IMR-90 (cell line): Measurements from ENCODE around the gene PGC. TPM values are rescaled to one million over a fixed set of nuclear protein-coding genes. Genes with fewer than 3 reads are reported as not detected.

ENCODE experiments used
- ATAC-seq: fragments of 200-7000 bp; cut with Tn5 transposase; 2 replicates; pipeline ENCODE4 v1.9.1; 2020; ENCODE audit warnings: low read depth, mild to moderate bottlenecking, moderate library complexity
- BruUV-seq: library from RNA; stranded (reverse); fragments of 400-500 nt; replicated peaks from 2 replicates; lab custom pipeline; 2021; lab: Mats Ljungman, UMichigan
- CTCF ChIA-PET: fragments of 300-600 bp; formaldehyde crosslinking; extraction: SDS; loops from one replicate; lab custom pipeline; 2021; ENCODE audit warnings: antibody characterized with exemption; lab: Yijun Ruan, JAX
- POLR2A ChIA-PET: fragments of 300-600 bp; sonication (Branson Sonifier 250); formaldehyde crosslinking; loops from one replicate; lab custom pipeline; 2022; ENCODE audit warnings: antibody characterized with exemption; ENCODE audit not compliant: unreplicated experiment; lab: Charles Lee
- DNase-seq: peaks from one replicate; pipeline ENCODE4 v3.0.0; 2013
- H2AFZ ChIP-seq: replicated peaks from 2 replicates; pipeline ENCODE3; 2013; ENCODE audit warnings: low read length, mild to moderate bottlenecking; ENCODE audit not compliant: poor library complexity
- H2AK5ac ChIP-seq: 2 replicates; pipeline ENCODE4 v1.6.1; 2013; ENCODE audit warnings: low read depth, low read length, inconsistent platforms
- H2AK9ac ChIP-seq: replicated peaks from 2 replicates; pipeline ENCODE3; 2013; ENCODE audit warnings: mild to moderate bottlenecking, low read depth, low read length, moderate library complexity; ENCODE audit not compliant: poor library complexity
- H2BK120ac ChIP-seq: 2 replicates; pipeline ENCODE4 v1.6.1; 2013; ENCODE audit warnings: low read depth, low read length, inconsistent platforms
- H2BK15ac ChIP-seq: 3 replicates; pipeline ENCODE4 v1.6.1; 2013; ENCODE audit warnings: low read depth, low read length, inconsistent platforms
- H2BK20ac ChIP-seq: 2 replicates; pipeline ENCODE4 v1.6.1; 2013; ENCODE audit warnings: low read depth, mild to moderate bottlenecking, inconsistent platforms, low read length, moderate library complexity
- H2BK5ac ChIP-seq: 2 replicates; pipeline ENCODE4 v1.6.1; 2013; ENCODE audit warnings: mild to moderate bottlenecking, low read depth, low read length, inconsistent platforms; ENCODE audit not compliant: poor library complexity, severe bottlenecking
- H3K14ac ChIP-seq: replicated peaks from 2 replicates; pipeline ENCODE4 v1.6.1; 2013; ENCODE audit warnings: low read depth, low read length, inconsistent platforms
- H3K18ac ChIP-seq: 2 replicates; pipeline ENCODE4 v1.6.1; 2013; ENCODE audit warnings: low read depth, low read length, control low read depth
- H3K23ac ChIP-seq: 2 replicates; pipeline ENCODE4 v1.6.1; 2013; ENCODE audit warnings: low read depth, low read length, inconsistent platforms
- H3K27ac ChIP-seq: 2 replicates; pipeline ENCODE4 v1.5.1; 2013; ENCODE audit warnings: mild to moderate bottlenecking, control low read depth, low read length; ENCODE audit not compliant: insufficient read depth
- H3K27me3 ChIP-seq: 2 replicates; pipeline ENCODE4 v1.6.1; 2013; ENCODE audit warnings: low read length; ENCODE audit not compliant: control insufficient read depth, insufficient read depth
- H3K36me3 ChIP-seq: 2 replicates; pipeline ENCODE4 v1.6.1; 2013; ENCODE audit warnings: low read length, mixed read lengths; ENCODE audit not compliant: control insufficient read depth, insufficient read depth
- H3K4ac ChIP-seq: 2 replicates; pipeline ENCODE4 v1.6.1; 2013; ENCODE audit warnings: low read depth, low read length, inconsistent platforms
- H3K4me1 ChIP-seq: 2 replicates; pipeline ENCODE4 v1.6.1; 2013; ENCODE audit warnings: low read length, mixed read lengths; ENCODE audit not compliant: control insufficient read depth, insufficient read depth
- H3K4me2 ChIP-seq: 2 replicates; pipeline ENCODE4 v1.6.1; 2013; ENCODE audit warnings: low read depth, mild to moderate bottlenecking, control low read depth, low read length, moderate library complexity
- H3K4me3 ChIP-seq: 2 replicates; pipeline ENCODE4 v1.5.1; 2013; ENCODE audit warnings: low read depth, mild to moderate bottlenecking, control low read depth, low read length, moderate library complexity; ENCODE audit not compliant: insufficient read depth
- H3K56ac ChIP-seq: 2 replicates; pipeline ENCODE4 v1.6.1; 2013; ENCODE audit warnings: low read length, inconsistent platforms; ENCODE audit not compliant: insufficient read depth; ENCODE audit errors: extremely low read depth
- H3K79me1 ChIP-seq, 2 experiments: 2 replicates each; pipeline ENCODE4 v1.6.1; 2013; ENCODE audit warnings: low read length in 2 of 2, inconsistent platforms in 1 of 2, low read depth in 1 of 2
- H3K9ac ChIP-seq: 2 replicates; pipeline ENCODE4 v1.6.1; 2013; ENCODE audit warnings: low read depth, low read length, control low read depth
- H3K9me1 ChIP-seq: 2 replicates; pipeline ENCODE4 v1.6.1; 2013; ENCODE audit warnings: low read length, inconsistent platforms; ENCODE audit not compliant: insufficient read depth
- H3K9me3 ChIP-seq: 2 replicates; pipeline ENCODE4 v1.6.1; 2013; ENCODE audit warnings: low read length; ENCODE audit not compliant: control insufficient read depth, insufficient read depth
- H4K20me1 ChIP-seq: 2 replicates; pipeline ENCODE4 v1.6.1; 2013; ENCODE audit warnings: low read length, inconsistent platforms; ENCODE audit not compliant: insufficient read depth
- H4K5ac ChIP-seq: 2 replicates; pipeline ENCODE4 v1.6.1; 2013; ENCODE audit warnings: mild to moderate bottlenecking, low read depth, low read length, control low read depth
- H4K8ac ChIP-seq, 2 experiments: 2 replicates each; pipeline ENCODE4 v1.6.1; 2013; ENCODE audit warnings: low read depth in 2 of 2, low read length in 2 of 2, control low read depth in 1 of 2, inconsistent platforms in 1 of 2
- H4K91ac ChIP-seq: 2 replicates; pipeline ENCODE4 v1.6.1; 2013; ENCODE audit warnings: low read depth, low read length, inconsistent platforms; ENCODE audit not compliant: insufficient read depth
- MAFK ChIP-seq: IDR thresholded peaks from 2 replicates; pipeline ENCODE4 v1.6.1; 2012; ENCODE audit warnings: low read depth, low read length, improper control_type of control experiment
- WGBS, 2 experiments: methylation state at CpG; one replicate each; pipeline versions ENCODE4 v1.1.5 to v1.1.7; 2013; ENCODE audit warnings: missing lambda C conversion rate in 2 of 2; ENCODE audit not compliant: insufficient read length in 1 of 2; ENCODE audit errors: extremely low coverage in 2 of 2; 5-methylcytosine and 5-hydroxymethylcytosine counted together
- dilution Hi-C: fragments of 300-500 bp; cut with HindIII; formaldehyde crosslinking; loops from one replicate; pipeline ENCODE4 v1.14.3; 2018; ENCODE audit warnings: low sequenced_read_pairs; ENCODE audit not compliant: unreplicated experiment
- in situ Hi-C: fragments of 300-500 bp; cut with MboI; formaldehyde crosslinking; loops from 3 replicates; pipeline ENCODE4 v1.14.3; 2019; ENCODE audit warnings: low sequenced_read_pairs, inconsistent platforms, mixed read lengths
- intact Hi-C: fragments of 100-400 bp; cut with micrococcal nuclease; formaldehyde crosslinking; loops from 2 replicates; pipeline ENCODE4 v1.10.0; 2022
- polyA plus RNA-seq, 3 experiments: library from polyadenylated mRNA; depleted of rRNA; stranded (reverse); fragments of >200 nt; gene quantifications; 2 replicates each; pipeline ENCODE4 v1.2.3, GENCODE V29; 2012; ENCODE audit warnings: low replicate concordance in 1 of 3
- total RNA-seq: library from RNA; depleted of rRNA; stranded (reverse); fragments of >200 nt; gene quantifications from 2 replicates; pipeline ENCODE4 v1.2.3, GENCODE V29; 2012

The PGC gene
- total and polyA plus RNA-seq, 2 of the 4 experiments (the other 2 are of a cell fraction): not detected

GRCh38 chr6:41702089-41702745 lies 45.0 kb downstream of the PGC start:
- H2BK20ac ChIP-seq: no peak overlapping the region
- H3K4ac ChIP-seq: no peak overlapping the region
- H4K20me1 ChIP-seq: no peaks in the 10 kb centered on the region
- no peak overlapping the region for H4K91ac ChIP-seq
- no peak overlapping the region for H3K27ac ChIP-seq
- dilution Hi-C loops (no loop called here), intact Hi-C loops (no loop called here), in situ Hi-C loops (no loop called here)
- TF ChIP-seq MAFK: no peak
- 0 out of 4 replicates have a peak, but pooled peaks cover 0 to 3% of the 10 kb centered on the region in 2 experiments for H3K79me1 ChIP-seq
- H3K9me1 ChIP-seq: peaks cover 4% of the 10 kb centered on the region
- no peak for ATAC-seq
- no peak overlapping the region for H2BK5ac ChIP-seq
- H2BK120ac ChIP-seq: no peak overlapping the region
- no peak overlapping the region for H3K14ac ChIP-seq
- ChIA-PET CTCF (interaction anchor here (0.7 kb wide), 1 partner anchor 128 kb away, joined by 3 read pairs; no protein-coding TSS in a partner anchor), POLR2A (no interaction called here)
- H3K9ac ChIP-seq: no peak overlapping the region
- WGBS, 2 experiments: 92% methylated on average over 5 of the region's 10 CpGs; no CpG with 5 or more reads in 1 of the 2 experiments
- no peak overlapping the region for H4K5ac ChIP-seq
- no peaks in the 10 kb centered on the region for H3K36me3 ChIP-seq
- no peak overlapping the region for H3K4me2 ChIP-seq
- H4K8ac ChIP-seq: no peak overlapping the region
- H2AK5ac ChIP-seq: no peak overlapping the region
- H3K56ac ChIP-seq: no peak overlapping the region
- H3K9me3 ChIP-seq: no peaks in the 10 kb centered on the region
- H2AFZ ChIP-seq: no peak overlapping the region
- BruUV-seq: no TSS peak
- H3K4me3 ChIP-seq: no peak overlapping the region
- DNase-seq: no peak
- H3K18ac ChIP-seq: no peak overlapping the region
- no peak overlapping the region for H2AK9ac ChIP-seq
- no peak overlapping the region for H2BK15ac ChIP-seq
- H3K23ac ChIP-seq: no peak overlapping the region
- H3K27me3 ChIP-seq: no peaks in the 10 kb centered on the region
- peaks cover 26% of the 10 kb centered on the region for H3K4me1 ChIP-seq
